ENCODE results near the gene PANX1.

Gene PANX1

GRCh38 chr11:94131047-94131717, 2.5 kb downstream of the PANX1 start:
- ChIA-PET POLR2A (interaction anchor here (1.0 kb wide), 1 partner anchor 391 kb away, joined by 3 read pairs; no protein-coding TSS in a partner anchor), CTCF (interaction anchor here (0.6 to 2.3 kb wide), 9 partner anchors 13 to 391 kb away, joined by 3 to 9 read pairs (median 4); no protein-coding TSS in a partner anchor)
- no peak for DNase-seq (ENCODE audit: low read depth, low spot score)
- TF ChIP-seq CTCF (IDR thresholded peaks at IDR 0.05; ENCODE audit: insufficient read depth, low read length, missing control alignments): no peak
- peak overlapping the region; percentile 69 for H3K4me3 ChIP-seq (ENCODE audit: low read depth, low read length)

GRCh38 chr11:94131718-94132115, 3.1 kb downstream of the PANX1 start:
- DNase-seq (ENCODE audit: low read depth, low spot score): no peak
- TF ChIP-seq CTCF (IDR thresholded peaks at IDR 0.05; ENCODE audit: insufficient read depth, low read length, missing control alignments): no peak
- 0 out of 2 replicates have a peak overlapping the region, but pooled peaks have one; percentile 69 for H3K4me3 ChIP-seq (ENCODE audit: low read depth, low read length)
- ChIA-PET POLR2A (interaction anchor here (1.0 kb wide), 1 partner anchor 391 kb away, joined by 3 read pairs; no protein-coding TSS in a partner anchor), CTCF (interaction anchor here (0.6 to 2.3 kb wide), 9 partner anchors 13 to 391 kb away, joined by 3 to 9 read pairs (median 4); no protein-coding TSS in a partner anchor)

DNA sequence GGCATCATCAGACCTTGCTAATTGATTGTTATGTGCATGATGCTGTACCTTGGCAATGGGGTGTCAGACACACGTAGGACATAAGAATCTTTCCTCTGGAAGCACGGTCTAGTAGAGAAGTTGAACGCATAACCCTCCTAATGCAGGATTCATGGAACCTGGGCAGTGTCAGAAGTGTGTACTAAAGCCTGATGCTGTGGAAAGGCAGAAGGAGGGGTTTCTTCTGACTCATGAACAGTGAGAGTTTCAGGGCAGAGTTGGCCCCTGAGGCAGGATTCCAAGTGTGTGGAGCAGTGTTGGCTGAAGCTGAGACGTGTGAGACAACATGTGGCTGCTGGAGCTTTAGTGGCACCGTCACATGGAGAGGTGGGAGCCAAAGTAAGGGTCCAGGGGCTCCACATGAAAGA, 3.5 kb downstream of the PANX1 start:
- no peak for TF ChIP-seq CTCF (IDR thresholded peaks at IDR 0.05; ENCODE audit: insufficient read depth, low read length, missing control alignments)
- CTCF ChIA-PET: interaction anchor here (0.9 to 2.3 kb wide), 6 partner anchors 12 to 285 kb away, joined by 3 to 9 read pairs (median 6); no protein-coding TSS in a partner anchor

DNA sequence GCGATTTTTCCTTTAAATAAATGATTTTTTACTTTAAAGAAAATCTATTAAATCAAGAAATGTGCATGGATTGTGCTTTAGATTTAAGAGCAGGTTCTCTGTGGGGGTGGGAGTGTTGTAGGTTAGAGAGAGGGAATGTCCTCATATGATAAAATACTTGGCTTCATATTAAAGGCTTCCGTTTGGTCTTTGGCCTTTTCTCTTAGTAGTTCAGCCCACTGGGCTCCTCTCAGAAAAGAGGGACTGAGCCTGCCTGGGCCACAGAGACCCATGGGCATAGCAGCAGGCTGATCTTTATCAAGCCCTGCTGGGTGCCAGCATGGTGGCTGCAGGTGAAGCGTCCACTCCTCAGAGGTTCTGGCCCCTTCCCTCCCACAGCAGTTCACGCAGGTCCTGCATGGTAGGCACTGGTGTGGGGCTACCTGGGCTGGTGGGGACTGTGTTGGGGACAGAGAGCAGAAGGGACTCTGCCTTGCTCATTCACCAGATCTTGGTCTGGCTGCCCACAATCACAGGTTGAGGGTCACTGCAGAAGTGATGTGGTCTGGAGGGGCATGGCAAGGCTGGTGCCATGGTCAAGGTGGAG, 4.3 kb downstream of the PANX1 start:
- no peak for TF ChIP-seq CTCF (IDR thresholded peaks at IDR 0.05; ENCODE audit: insufficient read depth, low read length, missing control alignments)
- DNase-seq (ENCODE audit: low read depth, low spot score): no peak
- no peak overlapping the region for H3K4me3 ChIP-seq (ENCODE audit: low read depth, low read length)
- POLR2A ChIA-PET: no interaction called here
- CTCF ChIA-PET: interaction anchor here (2.1 to 2.3 kb wide), 2 partner anchors 211 to 237 kb away, joined by 7 to 8 read pairs; no protein-coding TSS in a partner anchor

More for the DNA sequence above, 3.5 kb downstream of the PANX1 start:
- POLR2A ChIA-PET: interaction anchor here (1.0 kb wide), 1 partner anchor 392 kb away, joined by 3 read pairs; no protein-coding TSS in a partner anchor
- no peak overlapping the region; the same call in 1 of the 2 replicates for H3K4me3 ChIP-seq (ENCODE audit: low read depth, low read length)
- DNase-seq (ENCODE audit: low read depth, low spot score): no peak

GRCh38 chr11:94133752-94134151, 5.1 kb downstream of the PANX1 start:
- ChIA-PET CTCF (no interaction called here), POLR2A (no interaction called here)

More at GRCh38 chr11:94133752-94134151, 5.1 kb downstream of the PANX1 start:
- no peak overlapping the region for H3K4me3 ChIP-seq (ENCODE audit: low read depth, low read length)
- no peak for TF ChIP-seq CTCF (IDR thresholded peaks at IDR 0.05; ENCODE audit: insufficient read depth, low read length, missing control alignments)
- no peak for DNase-seq (ENCODE audit: low read depth, low spot score)
